MG63 (cell line): Measurements from ENCODE around the gene SOS1. TPM values are rescaled to one million over a fixed set of nuclear protein-coding genes. Genes with fewer than 3 reads are reported as not detected.

Experiments
- DNase-seq: peaks from one replicate; pipeline ENCODE4 v3.0.0-alpha.2; 2020
- H3K27me3 ChIP-seq: fragments of 250-450 bp; sonication (Bioruptor Pico); 2 replicates; pipeline ENCODE4 v1.5.1; 2020; ENCODE audit warnings: mild to moderate bottlenecking, moderate library complexity
- H3K36me3 ChIP-seq: fragments of 250-450 bp; sonication (Bioruptor Pico); 2 replicates; pipeline ENCODE4 v1.5.1; 2020; ENCODE audit warnings: mild to moderate bottlenecking, moderate library complexity
- H3K4me3 ChIP-seq: fragments of 250-450 bp; sonication (Bioruptor Pico); 2 replicates; pipeline ENCODE4 v1.5.1; 2020; ENCODE audit warnings: mild to moderate bottlenecking, moderate library complexity
- H3K9me3 ChIP-seq: fragments of 250-450 bp; sonication (Bioruptor Pico); 2 replicates; pipeline ENCODE4 v1.5.1; 2020; ENCODE audit warnings: mild to moderate bottlenecking, moderate library complexity
- total RNA-seq: library from RNA; depleted of rRNA; stranded (reverse); fragments of >200 nt; shearing (Covaris generic); gene quantifications from 2 replicates; pipeline ENCODE4 v1.2.3, GENCODE V29; 2014; ENCODE audit warnings: low replicate concordance

Gene SOS1
- total RNA-seq, 1 experiment from 2014 or later, result 4.9 TPM

GRCh38 chr2:39120521-39120770, 405 bp downstream of the SOS1 start:
- H3K4me3 ChIP-seq, result peak overlapping the region; percentile 82
- no peaks in the 10 kb centered on the region for H3K9me3 ChIP-seq
- DNase-seq, result no peak
- H3K36me3 ChIP-seq, result peaks cover 12% of the 10 kb centered on the region; the same call in 1 of the 2 replicates
- no peaks in the 10 kb centered on the region for H3K27me3 ChIP-seq

DNA sequence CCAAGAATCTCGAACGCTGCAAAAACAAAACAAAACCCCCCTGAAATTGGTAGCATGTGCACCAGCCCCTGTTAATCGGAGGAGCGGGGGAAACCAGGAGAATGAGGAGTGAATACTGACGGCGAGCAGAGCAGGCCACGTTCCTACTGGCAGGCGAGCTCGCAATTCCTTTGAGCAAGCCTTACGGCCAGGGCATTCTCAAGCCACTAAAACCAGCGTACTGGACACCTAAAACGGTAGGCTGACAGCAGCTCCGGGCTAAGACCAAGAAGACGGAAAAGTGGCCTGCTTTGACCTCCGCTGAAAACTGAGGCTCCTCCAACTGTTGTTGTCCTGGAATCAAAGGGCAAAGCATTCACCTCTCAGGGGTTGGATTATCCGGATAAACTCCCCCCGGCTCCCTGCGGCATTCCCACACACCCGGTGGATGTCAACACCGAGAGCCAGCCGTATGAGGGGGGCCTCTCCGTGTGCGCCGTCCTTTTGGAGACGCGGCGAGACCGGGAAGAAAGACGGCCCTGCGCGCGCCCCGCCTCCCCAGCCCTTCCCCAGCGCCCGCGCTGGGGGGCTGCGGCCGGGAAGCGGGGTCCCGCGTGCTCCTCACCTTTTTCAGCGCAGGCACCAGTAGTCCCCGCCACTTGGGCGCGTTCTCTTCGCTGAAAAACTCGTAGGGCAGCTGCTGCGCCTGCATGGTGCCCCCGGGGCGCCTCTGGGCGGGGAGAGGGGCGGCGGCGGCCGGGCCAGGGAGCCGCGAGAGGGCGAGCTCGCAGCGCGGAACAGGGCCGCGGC, 925 bp downstream of the SOS1 start:
- no peaks in the 10 kb centered on the region for H3K27me3 ChIP-seq
- H3K4me3 ChIP-seq, result peak overlapping the region; percentile 82
- H3K36me3 ChIP-seq, result peaks cover 12% of the 10 kb centered on the region; the same call in 1 of the 2 replicates
- H3K9me3 ChIP-seq, result no peaks in the 10 kb centered on the region
- peak; percentile 58 for DNase-seq

GRCh38 chr2:39118786-39119499, 1.9 kb downstream of the SOS1 start:
- no peak for DNase-seq

GRCh38 chr2:39115556-39115955, 5.3 kb downstream of the SOS1 start:
- no peaks in the 10 kb centered on the region for H3K9me3 ChIP-seq
- peaks cover 12% of the 10 kb centered on the region; the same call in 1 of the 2 replicates for H3K36me3 ChIP-seq
- no peak for DNase-seq
- H3K27me3 ChIP-seq, result no peaks in the 10 kb centered on the region
- no peak overlapping the region for H3K4me3 ChIP-seq

More at GRCh38 chr2:39118786-39119499, 1.9 kb downstream of the SOS1 start:
- Histone ChIP-seq H3K36me3 (peaks cover 12% of the 10 kb centered on the region; the same call in 1 of the 2 replicates), H3K27me3 (no peaks in the 10 kb centered on the region), H3K9me3 (no peaks in the 10 kb centered on the region), H3K4me3 (peak overlapping the region; percentile 82)

- DNase-seq, result no peak
Measured at GRCh38 chr2:39114771-39115170, 6.1 kb downstream of the SOS1 start.

GRCh38 chr2:39109537-39109936, 11.3 kb downstream of the SOS1 start:
- no peak for DNase-seq
- no peaks in the 10 kb centered on the region for H3K27me3 ChIP-seq

More at GRCh38 chr2:39114771-39115170, 6.1 kb downstream of the SOS1 start:
- Histone ChIP-seq H3K9me3 (no peaks in the 10 kb centered on the region), H3K27me3 (no peaks in the 10 kb centered on the region), H3K4me3 (no peak overlapping the region), H3K36me3 (peaks cover 12% of the 10 kb centered on the region; the same call in 1 of the 2 replicates)

DNA sequence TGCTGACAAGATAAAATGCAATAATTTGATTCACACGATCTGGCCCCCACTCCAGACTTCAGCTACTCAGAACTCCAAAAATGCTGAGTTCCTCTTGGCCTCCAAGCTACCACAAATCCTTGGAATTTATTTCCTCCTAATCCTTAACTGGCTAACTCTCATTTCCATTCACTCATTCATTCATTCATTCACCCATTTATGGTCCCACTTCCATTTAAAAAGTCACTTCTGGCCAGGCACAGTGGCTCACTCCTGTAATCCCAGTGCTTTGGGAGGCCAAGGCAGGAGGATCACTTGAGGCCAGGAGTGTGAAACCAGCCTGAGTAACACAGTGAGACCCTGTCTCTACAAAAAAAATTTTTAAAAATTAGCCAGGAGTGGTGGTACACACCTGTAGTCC, 12.5 kb downstream of the SOS1 start:
- H3K27me3 ChIP-seq, result no peaks in the 10 kb centered on the region
- 0 out of 2 replicates have a peak, but pooled peaks cover 2% of the 10 kb centered on the region for H3K36me3 ChIP-seq
- H3K4me3 ChIP-seq, result no peak overlapping the region
- DNase-seq, result no peak
- H3K9me3 ChIP-seq, result no peaks in the 10 kb centered on the region

More at GRCh38 chr2:39109537-39109936, 11.3 kb downstream of the SOS1 start:
- H3K36me3 ChIP-seq, result no peaks in the 10 kb centered on the region
- no peaks in the 10 kb centered on the region for H3K9me3 ChIP-seq
- H3K4me3 ChIP-seq, result no peak overlapping the region

DNA sequence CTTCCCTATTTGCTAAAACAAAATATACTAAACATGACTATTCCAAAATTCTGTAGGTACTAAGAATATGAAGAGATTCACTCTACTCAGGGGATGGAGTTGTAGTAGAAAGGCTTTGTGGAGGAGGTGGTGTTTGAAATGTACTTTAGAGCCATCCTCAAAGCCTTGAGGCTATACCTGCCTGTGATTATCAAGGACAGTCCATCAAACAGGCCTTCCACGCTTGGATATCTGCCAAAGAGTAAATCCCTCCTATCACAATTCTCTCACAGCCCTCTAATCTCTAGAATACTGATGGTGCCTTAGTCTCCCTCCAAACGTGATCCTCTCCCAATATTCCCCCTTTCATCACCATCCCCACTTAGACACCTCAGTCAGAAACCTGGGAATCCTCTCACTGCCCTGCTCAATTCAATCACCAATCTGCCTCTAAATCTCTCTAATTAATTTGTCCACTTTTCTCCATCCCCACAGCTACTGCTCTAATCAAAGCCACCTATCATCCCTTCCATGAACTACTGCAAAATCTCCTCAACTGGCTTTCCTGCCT, 13.1 kb downstream of the SOS1 start:
- 0 out of 2 replicates have a peak, but pooled peaks cover 2% of the 10 kb centered on the region for H3K36me3 ChIP-seq
- no peak overlapping the region for H3K4me3 ChIP-seq
- no peak for DNase-seq
- H3K9me3 ChIP-seq, result no peaks in the 10 kb centered on the region
- H3K27me3 ChIP-seq, result no peaks in the 10 kb centered on the region

GRCh38 chr2:39107156-39107555, 13.7 kb downstream of the SOS1 start:
- no peak overlapping the region for H3K4me3 ChIP-seq
- no peaks in the 10 kb centered on the region for H3K27me3 ChIP-seq
- peak; percentile 17 for DNase-seq
- H3K9me3 ChIP-seq, result no peaks in the 10 kb centered on the region
- H3K36me3 ChIP-seq, result 0 out of 2 replicates have a peak, but pooled peaks cover 2% of the 10 kb centered on the region

- no peaks in the 10 kb centered on the region for H3K9me3 ChIP-seq
- 0 out of 2 replicates have a peak, but pooled peaks cover 2% of the 10 kb centered on the region for H3K36me3 ChIP-seq
- H3K4me3 ChIP-seq, result no peak overlapping the region
- no peak for DNase-seq
- no peaks in the 10 kb centered on the region for H3K27me3 ChIP-seq
Measured at GRCh38 chr2:39099870-39100728, 20.8 kb downstream of the SOS1 start.

- Histone ChIP-seq H3K36me3 (0 out of 2 replicates have a peak, but pooled peaks cover 2% of the 10 kb centered on the region), H3K9me3 (no peaks in the 10 kb centered on the region), H3K4me3 (no peak overlapping the region), H3K27me3 (no peaks in the 10 kb centered on the region)
- no peak for DNase-seq
Measured at GRCh38 chr2:39099310-39099869, 21.5 kb downstream of the SOS1 start.

- Histone ChIP-seq H3K4me3 (no peak overlapping the region), H3K9me3 (no peaks in the 10 kb centered on the region), H3K36me3 (no peaks in the 10 kb centered on the region; the same call in 1 of the 2 replicates), H3K27me3 (no peaks in the 10 kb centered on the region)
- DNase-seq, result no peak
Measured at GRCh38 chr2:39095624-39096023, 25.2 kb downstream of the SOS1 start.

GRCh38 chr2:39094717-39095363, 26.0 kb downstream of the SOS1 start:
- DNase-seq, result no peak
- H3K36me3 ChIP-seq, result no peaks in the 10 kb centered on the region; the same call in 1 of the 2 replicates
- no peak overlapping the region for H3K4me3 ChIP-seq
- H3K9me3 ChIP-seq, result no peaks in the 10 kb centered on the region
- no peaks in the 10 kb centered on the region for H3K27me3 ChIP-seq

DNA sequence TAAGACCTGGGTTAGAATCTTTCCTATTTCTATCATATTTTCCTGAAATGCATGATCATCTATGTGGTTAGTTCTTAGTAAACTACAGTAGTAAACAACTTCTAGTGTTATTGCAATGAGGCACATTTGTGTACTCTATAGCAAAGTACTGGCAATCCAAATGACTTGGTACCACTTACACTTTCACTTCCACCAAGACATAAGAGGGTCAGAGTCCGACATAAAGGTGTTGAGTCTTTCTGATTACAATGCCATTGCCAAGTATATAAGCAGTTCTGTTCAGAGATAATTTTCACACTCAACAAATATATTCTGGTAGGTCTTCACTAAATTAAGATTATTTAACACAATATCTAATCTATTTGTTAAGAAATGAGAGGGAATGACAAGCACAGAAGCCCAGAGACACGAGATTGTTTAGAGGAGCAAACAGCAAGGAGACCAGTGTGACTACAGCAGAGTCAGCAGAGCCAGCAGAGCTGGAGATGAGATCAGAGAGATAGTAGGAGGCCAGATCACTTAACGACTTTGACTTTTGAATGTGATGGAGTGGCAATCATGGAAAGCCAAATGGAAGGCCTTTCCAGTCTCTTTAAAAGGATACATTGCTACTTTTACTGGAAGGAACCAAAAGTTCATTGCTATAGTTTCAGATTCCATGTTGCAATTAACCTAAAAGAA, 27.5 kb downstream of the SOS1 start:
- Histone ChIP-seq H3K4me3 (no peak overlapping the region), H3K27me3 (no peaks in the 10 kb centered on the region), H3K9me3 (no peaks in the 10 kb centered on the region), H3K36me3 (no peaks in the 10 kb centered on the region; the same call in 1 of the 2 replicates)
- no peak for DNase-seq

GRCh38 chr2:39091543-39091942, 29.3 kb downstream of the SOS1 start:
- no peak for DNase-seq
- Histone ChIP-seq H3K9me3 (no peaks in the 10 kb centered on the region), H3K27me3 (no peaks in the 10 kb centered on the region), H3K36me3 (no peaks in the 10 kb centered on the region; the same call in 1 of the 2 replicates), H3K4me3 (no peak overlapping the region)
